ENCODE results near the gene ZNF157. TPM values are rescaled to one million over a fixed set of nuclear protein-coding genes. Genes with fewer than 3 reads are reported as not detected.

ZNF157 gene
- total RNA-seq, 2 experiments from 2014 or later = 0.52 to 1.0 TPM

- Mint-ChIP-seq H3K27me3 (no peaks in the 10 kb centered on the region), H3K9me3 (no peaks in the 10 kb centered on the region), H3K27ac (peak overlapping the region; percentile 30), H3K4me3 (peak overlapping the region; percentile 9), H3K4me1 (ENCODE audit: low read depth) (peaks cover 16% of the 10 kb centered on the region), H3K36me3 (ENCODE audit: low read depth) (no peaks in the 10 kb centered on the region)
- POLR2A ChIA-PET = no interaction called here
- ATAC-seq (peak; percentile 27), DNase-seq (no peak)
- CTCF ChIA-PET = no interaction called here
- intact Hi-C loops (cut with micrococcal nuclease) = no loop called here
- no peak for TF ChIP-seq CTCF (IDR thresholded peaks at IDR 0.05)
Measured at GRCh38 chrX:47390780-47391179, 20.4 kb downstream of the ZNF157 start.

DNA sequence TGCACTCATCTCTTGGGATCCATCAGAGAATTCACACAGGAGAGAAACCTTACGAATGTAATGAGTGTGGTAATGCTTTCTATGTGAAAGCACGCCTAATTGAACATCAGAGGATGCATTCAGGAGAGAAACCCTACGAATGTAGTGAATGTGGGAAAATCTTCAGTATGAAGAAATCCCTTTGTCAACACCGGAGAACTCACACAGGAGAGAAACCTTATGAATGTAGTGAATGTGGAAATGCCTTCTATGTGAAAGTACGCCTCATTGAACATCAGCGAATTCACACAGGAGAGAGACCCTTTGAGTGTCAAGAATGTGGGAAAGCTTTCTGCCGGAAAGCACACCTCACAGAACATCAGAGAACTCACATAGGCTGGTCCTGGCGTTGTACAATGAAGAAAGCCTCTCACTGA, 42.8 kb downstream of the ZNF157 start:
- no peak overlapping the region for H3K4me3 Mint-ChIP-seq
- ATAC-seq (no peak), DNase-seq (no peak)
- H3K27ac Mint-ChIP-seq = no peak overlapping the region
- intact Hi-C loops (cut with micrococcal nuclease) = no loop called here
- H3K36me3 Mint-ChIP-seq (ENCODE audit: low read depth) = peaks cover 40% of the 10 kb centered on the region
- no peaks in the 10 kb centered on the region for H3K27me3 Mint-ChIP-seq
- no peak for TF ChIP-seq CTCF (IDR thresholded peaks at IDR 0.05)
- CTCF ChIA-PET = no interaction called here
- POLR2A ChIA-PET = no interaction called here
- peaks cover 26% of the 10 kb centered on the region for H3K9me3 Mint-ChIP-seq
- no peaks in the 10 kb centered on the region for H3K4me1 Mint-ChIP-seq (ENCODE audit: low read depth)

DNA sequence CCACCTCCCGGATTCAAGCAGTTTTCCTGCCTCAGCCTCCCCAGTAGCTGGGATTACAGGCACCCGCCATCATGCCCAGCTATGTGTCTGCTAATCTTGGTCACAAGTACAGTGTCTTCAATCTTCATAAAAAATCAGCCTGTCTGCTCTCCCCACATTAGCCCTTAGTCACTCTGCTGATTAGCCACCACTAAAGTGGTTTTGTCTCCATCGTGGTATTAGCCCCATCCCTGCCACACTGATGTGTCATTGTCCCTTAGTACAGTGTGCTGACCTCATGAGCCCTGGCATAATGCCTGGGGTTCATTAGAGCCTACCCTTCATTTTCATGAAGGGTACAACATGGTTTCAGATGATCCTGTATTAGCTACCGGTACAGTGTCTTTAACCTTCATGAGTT, 49.9 kb downstream of the ZNF157 start:
- no peak for TF ChIP-seq CTCF (IDR thresholded peaks at IDR 0.05)
- H3K27ac Mint-ChIP-seq = no peak overlapping the region
- CTCF ChIA-PET = no interaction called here
- H3K27me3 Mint-ChIP-seq = no peaks in the 10 kb centered on the region
- ATAC-seq (no peak), DNase-seq (no peak)
- intact Hi-C loops (cut with micrococcal nuclease) = no loop called here
- peaks cover 4% of the 10 kb centered on the region for H3K36me3 Mint-ChIP-seq (ENCODE audit: low read depth)
- no peaks in the 10 kb centered on the region for H3K4me1 Mint-ChIP-seq (ENCODE audit: low read depth)
- POLR2A ChIA-PET = no interaction called here
- H3K4me3 Mint-ChIP-seq = no peak overlapping the region
- H3K9me3 Mint-ChIP-seq = peaks cover 3% of the 10 kb centered on the region

- ATAC-seq (no peak), DNase-seq (no peak)
- peaks cover 3% of the 10 kb centered on the region for H3K9me3 Mint-ChIP-seq
- H3K36me3 Mint-ChIP-seq (ENCODE audit: low read depth) = peaks cover 4% of the 10 kb centered on the region
- H3K4me1 Mint-ChIP-seq (ENCODE audit: low read depth) = no peaks in the 10 kb centered on the region
- intact Hi-C loops (cut with micrococcal nuclease) = no loop called here
- CTCF ChIA-PET = no interaction called here
- H3K4me3 Mint-ChIP-seq = no peak overlapping the region
- H3K27me3 Mint-ChIP-seq = no peaks in the 10 kb centered on the region
- POLR2A ChIA-PET = no interaction called here
- no peak for TF ChIP-seq CTCF (IDR thresholded peaks at IDR 0.05)
- H3K27ac Mint-ChIP-seq = no peak overlapping the region
Measured at GRCh38 chrX:47420962-47421361, 50.6 kb downstream of the ZNF157 start.

DNA sequence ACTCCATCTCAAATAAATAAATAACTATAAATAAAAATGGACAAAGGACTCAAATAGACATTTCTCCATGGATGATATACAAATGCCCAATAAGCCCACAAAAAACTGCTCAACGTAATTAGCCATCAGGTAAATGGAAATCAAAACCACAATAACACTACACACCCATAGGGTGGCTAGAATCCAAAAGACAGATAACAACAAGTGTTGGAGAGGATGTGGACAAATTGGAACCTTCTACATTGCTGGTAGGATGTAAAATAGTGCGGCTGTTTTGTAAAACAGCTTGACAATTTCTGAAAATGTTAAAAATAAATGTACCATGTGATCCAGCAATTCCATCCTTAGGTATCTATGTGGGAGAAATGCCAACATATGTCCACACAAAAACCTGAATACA, 52.1 kb downstream of the ZNF157 start:
- H3K9me3 Mint-ChIP-seq = no peaks in the 10 kb centered on the region
- no peak for TF ChIP-seq CTCF (IDR thresholded peaks at IDR 0.05)
- CTCF ChIA-PET = no interaction called here
- no peak overlapping the region for H3K27ac Mint-ChIP-seq
- ATAC-seq (no peak), DNase-seq (no peak)
- no peaks in the 10 kb centered on the region for H3K27me3 Mint-ChIP-seq
- intact Hi-C loops (cut with micrococcal nuclease) = no loop called here
- POLR2A ChIA-PET = no interaction called here
- H3K4me3 Mint-ChIP-seq = no peak overlapping the region
- H3K36me3 Mint-ChIP-seq (ENCODE audit: low read depth) = peaks cover 2% of the 10 kb centered on the region
- no peaks in the 10 kb centered on the region for H3K4me1 Mint-ChIP-seq (ENCODE audit: low read depth)

Data from activated CD8-positive, alpha-beta T cell treated with anti-CD3 and anti-CD28 coated beads for 36 hours (primary cell).